ENCODE measurements around the gene ZFYVE16. TPM values are rescaled to one million over a fixed set of nuclear protein-coding genes. Genes with fewer than 3 reads are reported as not detected.

Gene ZFYVE16
- total and polyA plus RNA-seq, 2 donors (not counting 1 experiment from before 2014, with no cell fraction given) = 12.9 to 34.2 TPM

GRCh38 chr5:80372780-80373179 lies 35.1 kb upstream of the ZFYVE16 start:
- Histone ChIP-seq H2AFZ (ENCODE audit: low read length) (no peak overlapping the region), H3K36me3 (ENCODE audit: control insufficient read depth, insufficient read depth, low read length) (no peaks in the 10 kb centered on the region), H3K27ac (ENCODE audit: insufficient read depth, low read length) (no peak overlapping the region), H3K79me2 (ENCODE audit: control insufficient read depth, insufficient read depth, low read length) (no peaks in the 10 kb centered on the region), H3K4me1 (ENCODE audit: control insufficient read depth, extremely low read depth, insufficient read depth, low read length) (no peaks in the 10 kb centered on the region), H4K20me1 (ENCODE audit: control insufficient read depth, extremely low read depth, insufficient read depth, low read length) (no peaks in the 10 kb centered on the region), H3K4me3 (replicated peaks in 1 of 4; ENCODE audit: control extremely low read depth in 1 of 4, insufficient read depth in 1 of 4, low read depth in 3 of 4, low read length in 4 of 4) (no peak overlapping the region), H3K9ac (ENCODE audit: insufficient read depth, low read length) (no peak overlapping the region), H3K9me3 (ENCODE audit: control insufficient read depth, insufficient read depth, low read depth, low read length) (no peaks in the 10 kb centered on the region), H3K27me3 (ENCODE audit: control insufficient read depth, insufficient read depth, low read length) (no peaks in the 10 kb centered on the region), H3K4me2 (ENCODE audit: extremely low read depth, insufficient read depth, low read length) (no peak overlapping the region)
- no peak for TF ChIP-seq EZH2 (IDR thresholded peaks at IDR 0.05; ENCODE audit: low read length, missing control alignments)
- TF ChIP-seq CTCF (conservative IDR thresholded peaks at IDR 0.05 in 1 of 2, IDR thresholded peaks at IDR 0.05 in 1 of 2; ENCODE audit: low read depth in 1 of 2, low read length in 2 of 2) = no peak
- DNase-seq (ENCODE audit: low read depth in 2 of 2) = no peak

- DNase-seq (ENCODE audit: low read depth in 2 of 2) = no peak
- no peaks in the 10 kb centered on the region for H4K20me1 ChIP-seq (ENCODE audit: control insufficient read depth, extremely low read depth, insufficient read depth, low read length)
- no peaks in the 10 kb centered on the region for H3K9me3 ChIP-seq (ENCODE audit: control insufficient read depth, insufficient read depth, low read depth, low read length)
- H3K79me2 ChIP-seq (ENCODE audit: control insufficient read depth, insufficient read depth, low read length) = no peaks in the 10 kb centered on the region
- TF ChIP-seq CTCF (conservative IDR thresholded peaks at IDR 0.05 in 1 of 2, IDR thresholded peaks at IDR 0.05 in 1 of 2; ENCODE audit: low read depth in 1 of 2, low read length in 2 of 2) (no peak), EZH2 (IDR thresholded peaks at IDR 0.05; ENCODE audit: low read length, missing control alignments) (no peak)
- no peaks in the 10 kb centered on the region for H3K27me3 ChIP-seq (ENCODE audit: control insufficient read depth, insufficient read depth, low read length)
- no peak overlapping the region for H3K4me3 ChIP-seq (replicated peaks in 1 of 4; ENCODE audit: control extremely low read depth in 1 of 4, insufficient read depth in 1 of 4, low read depth in 3 of 4, low read length in 4 of 4)
- no peak overlapping the region for H3K4me2 ChIP-seq (ENCODE audit: extremely low read depth, insufficient read depth, low read length)
- H3K9ac ChIP-seq (ENCODE audit: insufficient read depth, low read length) = no peak overlapping the region
- H3K27ac ChIP-seq (ENCODE audit: insufficient read depth, low read length) = no peak overlapping the region
- H2AFZ ChIP-seq (ENCODE audit: low read length) = no peak overlapping the region
- no peaks in the 10 kb centered on the region for H3K4me1 ChIP-seq (ENCODE audit: control insufficient read depth, extremely low read depth, insufficient read depth, low read length)
- no peaks in the 10 kb centered on the region for H3K36me3 ChIP-seq (ENCODE audit: control insufficient read depth, insufficient read depth, low read length)
These were observed 33.7 kb upstream of the ZFYVE16 start for GRCh38 chr5:80374188-80374587.

GRCh38 chr5:80376557-80376956 lies 31.3 kb upstream of the ZFYVE16 start:
- Histone ChIP-seq H3K4me2 (ENCODE audit: extremely low read depth, insufficient read depth, low read length) (no peak overlapping the region), H4K20me1 (ENCODE audit: control insufficient read depth, extremely low read depth, insufficient read depth, low read length) (no peaks in the 10 kb centered on the region), H3K27ac (ENCODE audit: insufficient read depth, low read length) (no peak overlapping the region), H3K36me3 (ENCODE audit: control insufficient read depth, insufficient read depth, low read length) (no peaks in the 10 kb centered on the region), H3K27me3 (ENCODE audit: control insufficient read depth, insufficient read depth, low read length) (no peaks in the 10 kb centered on the region), H3K4me1 (ENCODE audit: control insufficient read depth, extremely low read depth, insufficient read depth, low read length) (no peaks in the 10 kb centered on the region), H3K9me3 (ENCODE audit: control insufficient read depth, insufficient read depth, low read depth, low read length) (no peaks in the 10 kb centered on the region), H3K9ac (ENCODE audit: insufficient read depth, low read length) (no peak overlapping the region), H3K79me2 (ENCODE audit: control insufficient read depth, insufficient read depth, low read length) (no peaks in the 10 kb centered on the region), H3K4me3 (replicated peaks in 1 of 4; ENCODE audit: control extremely low read depth in 1 of 4, insufficient read depth in 1 of 4, low read depth in 3 of 4, low read length in 4 of 4) (no peak overlapping the region), H2AFZ (ENCODE audit: low read length) (no peak overlapping the region)
- TF ChIP-seq EZH2 (IDR thresholded peaks at IDR 0.05; ENCODE audit: low read length, missing control alignments) (no peak), CTCF (conservative IDR thresholded peaks at IDR 0.05 in 1 of 2, IDR thresholded peaks at IDR 0.05 in 1 of 2; ENCODE audit: low read depth in 1 of 2, low read length in 2 of 2) (no peak)
- DNase-seq (ENCODE audit: low read depth in 2 of 2) = no peak
